GM19324 (cell line): ENCODE data around the gene SPSB4.
"Not testable (repeated sequence)": the region's sequence is repeated elsewhere in the genome, so short reads cannot be mapped to it uniquely, and the experiment has no call there.

Source experiments
- ATAC-seq: cut with Tn5 transposase; IDR thresholded peaks from one replicate; pipeline ENCODE4 v1.9.1; 2021; ENCODE audit warnings: mild to moderate bottlenecking, moderate library complexity; ENCODE audit not compliant: unreplicated experiment, low FRiP score

The SPSB4 gene

DNA sequence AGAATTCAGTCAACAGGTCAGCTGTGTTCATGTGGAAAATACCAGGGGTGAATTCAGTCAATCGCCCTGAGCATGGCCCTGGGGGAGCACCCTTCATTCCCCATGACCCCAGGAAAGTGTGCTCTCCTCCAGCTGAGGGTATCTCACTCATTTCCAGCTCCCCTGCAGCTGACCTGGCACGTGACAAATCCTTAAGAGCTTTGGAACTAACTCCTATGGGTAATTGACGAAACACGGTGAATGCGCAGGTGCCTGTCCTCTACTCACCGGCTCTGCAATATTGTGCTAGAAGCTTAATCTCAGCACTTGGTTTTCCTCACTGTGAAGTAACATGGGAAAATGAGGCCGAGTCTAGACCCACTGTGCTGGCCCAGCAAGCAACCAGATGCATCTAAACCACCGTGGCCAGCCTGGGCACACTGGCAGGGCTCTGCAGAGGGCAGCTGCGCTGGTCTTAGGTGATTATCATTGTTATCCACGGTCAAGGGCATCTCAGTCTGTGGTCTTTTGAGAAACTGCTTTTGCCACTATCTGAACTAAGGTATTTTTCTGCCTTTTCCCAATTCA is 63.1 kb downstream of the SPSB4 start:
- ATAC-seq: no peak

GRCh38 chr3:141114816-141115460 is 63.8 kb downstream of the SPSB4 start:
- ATAC-seq: no peak

DNA sequence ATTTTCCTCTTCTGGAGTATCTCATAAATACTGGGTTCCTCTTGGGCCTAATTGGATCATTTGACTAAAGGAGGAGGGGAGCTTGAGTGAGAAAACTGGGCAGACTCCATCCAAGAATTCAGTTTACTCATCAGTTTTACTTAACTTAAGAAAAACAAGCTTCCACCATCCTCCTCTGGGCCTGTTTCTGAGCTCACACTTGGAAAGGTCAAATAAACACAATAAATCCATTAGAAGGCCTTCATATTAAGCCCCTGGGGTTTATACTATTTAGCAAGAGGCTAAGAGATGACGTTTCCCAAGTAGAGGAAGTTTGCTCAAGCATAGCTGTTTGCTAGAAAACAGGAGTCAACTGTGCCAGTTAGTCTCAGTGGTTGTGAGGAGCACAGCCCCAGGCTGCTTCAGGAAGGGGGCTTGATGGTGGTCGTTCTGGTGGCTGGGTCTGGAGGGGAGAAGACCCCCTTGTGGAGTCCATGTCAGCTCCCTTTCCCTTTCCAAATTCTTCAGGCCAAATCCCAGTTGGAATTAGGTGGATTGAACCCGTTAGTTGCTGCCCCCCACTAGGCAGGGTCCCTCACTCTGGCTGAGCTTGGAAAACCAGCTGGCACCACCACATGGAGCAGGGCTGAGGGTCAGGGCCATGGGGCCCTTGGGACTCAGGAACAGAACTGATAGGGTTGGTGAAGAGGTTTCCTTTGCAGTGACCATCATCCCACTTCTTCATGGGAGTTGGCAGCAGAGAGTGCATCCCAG is 64.8 kb downstream of the SPSB4 start:
- ATAC-seq: no peak

- ATAC-seq: no peak
Observed at GRCh38 chr3:141116721-141117120, 65.6 kb downstream of the SPSB4 start.

GRCh38 chr3:141117982-141118381 is 66.8 kb downstream of the SPSB4 start:
- not testable (repeated sequence) for ATAC-seq

GRCh38 chr3:141122455-141123030 is 71.4 kb downstream of the SPSB4 start:
- no peak for ATAC-seq

- no peak for ATAC-seq
Observed at GRCh38 chr3:141123677-141124410, 72.7 kb downstream of the SPSB4 start.

DNA sequence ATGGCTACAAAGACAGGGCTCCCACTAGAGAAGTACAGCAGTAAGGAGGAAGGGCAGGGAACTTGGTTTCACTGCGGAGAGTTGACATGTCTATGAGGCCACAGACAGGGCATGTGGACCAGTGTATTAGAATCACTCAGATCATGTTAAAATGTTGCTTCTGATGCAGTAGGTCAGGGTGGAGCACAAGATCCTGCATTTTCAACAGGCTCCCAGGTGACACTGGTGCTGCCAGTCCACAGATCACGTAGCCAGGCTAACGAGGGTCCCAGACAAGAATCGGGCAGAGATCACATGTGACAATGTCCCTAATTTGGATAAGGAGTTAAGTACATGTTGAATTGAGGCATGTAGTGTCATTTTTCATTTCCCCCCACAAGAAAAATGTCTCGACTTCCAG is 73.6 kb downstream of the SPSB4 start:
- no peak for ATAC-seq

GRCh38 chr3:141125351-141125750 is 74.2 kb downstream of the SPSB4 start:
- no peak for ATAC-seq

GRCh38 chr3:141126661-141127343 is 75.7 kb downstream of the SPSB4 start:
- ATAC-seq: no peak

GRCh38 chr3:141127344-141128125 is 76.4 kb downstream of the SPSB4 start:
- ATAC-seq: no peak

- no peak for ATAC-seq
Observed at GRCh38 chr3:141128126-141128777, 77.1 kb downstream of the SPSB4 start.

- ATAC-seq: no peak
Observed at GRCh38 chr3:141129049-141129448, 77.9 kb downstream of the SPSB4 start.

GRCh38 chr3:141129541-141130011 is 78.4 kb downstream of the SPSB4 start:
- ATAC-seq: no peak

GRCh38 chr3:141143517-141143916 is 92.4 kb downstream of the SPSB4 start:
- ATAC-seq: no peak

GRCh38 chr3:141146979-141147470 is 95.9 kb downstream of the SPSB4 start:
- ATAC-seq: no peak

GRCh38 chr3:141147657-141148056 is 96.5 kb downstream of the SPSB4 start:
- no peak for ATAC-seq

DNA sequence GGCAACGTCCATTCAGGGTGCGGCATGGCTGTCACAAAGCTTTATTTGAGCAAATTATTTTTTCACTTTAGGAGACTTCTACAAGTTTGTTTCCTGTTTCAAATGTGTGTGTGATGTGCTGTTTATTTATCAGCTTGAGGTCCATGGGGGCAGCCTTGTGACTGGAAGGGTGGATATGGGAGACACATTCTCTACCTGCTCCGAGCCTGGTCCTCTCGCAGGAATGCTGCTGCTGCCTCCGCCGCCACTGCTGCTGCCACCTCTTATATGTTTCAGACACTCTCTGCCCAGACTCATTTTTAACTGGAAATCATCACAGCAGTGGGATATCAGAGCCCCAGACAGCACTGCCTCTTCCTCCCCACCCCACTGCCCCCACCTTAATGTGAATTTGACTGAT is 97.0 kb downstream of the SPSB4 start:
- no peak for ATAC-seq

DNA sequence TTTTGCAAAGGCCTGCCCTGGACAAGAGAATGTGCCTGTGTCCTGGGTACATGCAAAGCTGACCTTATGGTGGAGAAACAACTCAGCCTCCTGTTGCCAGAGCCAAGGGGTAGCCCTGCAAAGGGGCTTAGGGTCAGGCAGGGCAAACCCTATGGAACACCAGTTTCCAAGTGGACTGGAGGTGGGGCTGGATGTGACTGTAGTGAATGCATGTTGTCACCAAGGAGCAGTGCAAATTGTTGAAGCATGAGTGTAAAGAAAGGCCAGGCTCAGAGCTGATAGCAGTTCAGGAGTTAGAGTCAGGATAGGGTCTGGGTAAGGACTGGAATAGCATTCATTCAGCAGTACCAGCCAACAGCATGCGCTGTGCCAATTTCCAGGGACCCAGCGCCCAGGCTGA is 97.6 kb downstream of the SPSB4 start:
- ATAC-seq: no peak
